ENCODE data around the gene ZIC2.
A peak's percentile ranks its signal among the peaks of the same experiment; 100 is the strongest.

DNA sequence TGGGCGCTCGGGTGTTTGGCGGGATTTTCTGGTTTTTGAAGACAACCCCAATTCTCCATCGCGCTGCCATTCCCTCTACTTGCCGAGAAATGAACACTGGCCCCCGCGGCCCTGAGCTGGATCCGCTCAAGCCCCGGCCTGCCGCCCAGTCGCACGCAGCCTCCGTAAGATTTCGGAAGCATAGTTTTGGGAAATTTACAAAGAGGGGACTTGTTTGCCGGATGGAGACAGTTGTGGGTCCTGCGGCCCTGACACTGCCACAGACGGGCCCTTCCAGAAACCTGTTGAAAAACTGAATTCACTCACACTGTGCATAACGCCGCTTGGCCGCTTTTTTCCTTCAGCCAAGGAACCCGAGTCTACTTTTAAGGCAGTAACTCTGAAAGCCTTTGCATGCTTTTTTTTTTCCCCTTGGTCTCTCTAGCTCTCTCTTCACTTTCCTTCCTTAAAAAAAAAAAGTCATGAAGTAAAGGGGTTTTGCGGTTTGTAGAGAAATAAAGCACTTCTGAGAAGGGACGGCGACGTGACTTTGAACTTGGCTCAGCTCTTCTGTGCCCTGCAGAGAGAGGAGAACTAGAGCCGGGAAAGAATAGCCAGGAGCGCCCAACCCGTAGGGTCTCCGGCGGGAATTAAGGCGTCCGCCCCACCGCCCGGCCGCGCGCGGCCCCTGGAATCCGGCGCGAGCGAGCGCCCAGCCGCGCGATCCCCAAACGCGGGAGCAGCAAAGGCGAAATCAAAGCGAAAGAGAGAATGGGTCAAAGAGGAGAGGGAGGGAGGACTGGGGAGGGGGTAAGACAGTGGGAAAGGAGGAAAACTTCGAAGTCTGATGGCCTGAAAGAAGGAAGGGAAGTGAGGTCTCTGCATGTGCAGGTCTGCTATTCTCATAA lies 3.4 kb upstream of the ZIC2 start:
- TF ChIP-seq, protein P1, sequence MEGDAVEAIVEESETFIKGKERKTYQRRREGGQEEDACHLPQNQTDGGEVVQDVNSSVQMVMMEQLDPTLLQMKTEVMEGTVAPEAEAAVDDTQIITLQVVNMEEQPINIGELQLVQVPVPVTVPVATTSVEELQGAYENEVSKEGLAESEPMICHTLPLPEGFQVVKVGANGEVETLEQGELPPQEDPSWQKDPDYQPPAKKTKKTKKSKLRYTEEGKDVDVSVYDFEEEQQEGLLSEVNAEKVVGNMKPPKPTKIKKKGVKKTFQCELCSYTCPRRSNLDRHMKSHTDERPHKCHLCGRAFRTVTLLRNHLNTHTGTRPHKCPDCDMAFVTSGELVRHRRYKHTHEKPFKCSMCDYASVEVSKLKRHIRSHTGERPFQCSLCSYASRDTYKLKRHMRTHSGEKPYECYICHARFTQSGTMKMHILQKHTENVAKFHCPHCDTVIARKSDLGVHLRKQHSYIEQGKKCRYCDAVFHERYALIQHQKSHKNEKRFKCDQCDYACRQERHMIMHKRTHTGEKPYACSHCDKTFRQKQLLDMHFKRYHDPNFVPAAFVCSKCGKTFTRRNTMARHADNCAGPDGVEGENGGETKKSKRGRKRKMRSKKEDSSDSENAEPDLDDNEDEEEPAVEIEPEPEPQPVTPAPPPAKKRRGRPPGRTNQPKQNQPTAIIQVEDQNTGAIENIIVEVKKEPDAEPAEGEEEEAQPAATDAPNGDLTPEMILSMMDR (IDR thresholded peaks at IDR 0.05; ENCODE audit: poor library complexity) = no peak
- peak; percentile 100 for TF ChIP-seq EZH2 (IDR thresholded peaks at IDR 0.05; ENCODE audit: borderline replicate concordance)

Measured in hepatocyte (in vitro differentiated cells).